Activated naive CD8-positive, alpha-beta T cell (primary cell): Measurements from ENCODE around the gene CDK5RAP3.
A peak's percentile ranks its signal among the peaks of the same experiment; 100 is the strongest.
"Not testable (repeated sequence)": the region's sequence is repeated elsewhere in the genome, so short reads cannot be mapped to it uniquely, and the experiment has no call there.

ENCODE experiments used
- H3K27ac Mint-ChIP-seq: one replicate; pipeline ENCODE4 v1.8.0; 2021; ENCODE audit warnings: mixed read lengths
- H3K27me3 Mint-ChIP-seq: one replicate; pipeline ENCODE4 v1.8.0; 2021; ENCODE audit warnings: mixed read lengths
- H3K36me3 Mint-ChIP-seq: one replicate; pipeline ENCODE4 v1.8.0; 2021; ENCODE audit warnings: mixed read lengths
- H3K4me1 Mint-ChIP-seq: one replicate; pipeline ENCODE4 v1.8.0; 2021; ENCODE audit warnings: low read depth, mixed read lengths
- H3K4me3 Mint-ChIP-seq: one replicate; pipeline ENCODE4 v1.8.0; 2021; ENCODE audit warnings: mild to moderate bottlenecking, mixed read lengths
- H3K9me3 Mint-ChIP-seq: one replicate; pipeline ENCODE4 v1.8.0; 2021; ENCODE audit warnings: low read depth, mixed read lengths

CDK5RAP3 gene

GRCh38 chr17:48012151-48012520 lies 41.2 kb downstream of the CDK5RAP3 start:
- Mint-ChIP-seq H3K4me1 (peaks cover 10% of the 10 kb centered on the region), H3K4me3 (peak overlapping the region; percentile 87), H3K27ac (no peak overlapping the region), H3K9me3 (no peaks in the 10 kb centered on the region), H3K27me3 (peaks cover 28% of the 10 kb centered on the region), H3K36me3 (no peaks in the 10 kb centered on the region)

GRCh38 chr17:48012654-48013053 lies 41.7 kb downstream of the CDK5RAP3 start:
- H3K27me3 Mint-ChIP-seq = peaks cover 26% of the 10 kb centered on the region
- no peaks in the 10 kb centered on the region for H3K9me3 Mint-ChIP-seq
- H3K4me3 Mint-ChIP-seq = peak overlapping the region; percentile 78
- peaks cover 12% of the 10 kb centered on the region for H3K4me1 Mint-ChIP-seq
- H3K27ac Mint-ChIP-seq = no peak overlapping the region
- H3K36me3 Mint-ChIP-seq = no peaks in the 10 kb centered on the region

- peaks cover 13% of the 10 kb centered on the region for H3K4me1 Mint-ChIP-seq
- H3K27ac Mint-ChIP-seq = no peak overlapping the region
- no peaks in the 10 kb centered on the region for H3K36me3 Mint-ChIP-seq
- no peaks in the 10 kb centered on the region for H3K9me3 Mint-ChIP-seq
- H3K4me3 Mint-ChIP-seq = no peak overlapping the region
- H3K27me3 Mint-ChIP-seq = peaks cover 26% of the 10 kb centered on the region
These were observed 43.1 kb downstream of the CDK5RAP3 start for GRCh38 chr17:48013876-48014594.

GRCh38 chr17:48014595-48015111 lies 43.7 kb downstream of the CDK5RAP3 start:
- H3K9me3 Mint-ChIP-seq = no peaks in the 10 kb centered on the region
- no peaks in the 10 kb centered on the region for H3K36me3 Mint-ChIP-seq
- H3K4me3 Mint-ChIP-seq = no peak overlapping the region
- peaks cover 26% of the 10 kb centered on the region for H3K27me3 Mint-ChIP-seq
- no peak overlapping the region for H3K27ac Mint-ChIP-seq
- H3K4me1 Mint-ChIP-seq = peaks cover 13% of the 10 kb centered on the region

GRCh38 chr17:48016112-48016511 lies 45.2 kb downstream of the CDK5RAP3 start:
- H3K4me1 Mint-ChIP-seq = peaks cover 13% of the 10 kb centered on the region
- H3K4me3 Mint-ChIP-seq = no peak overlapping the region
- H3K27ac Mint-ChIP-seq = no peak overlapping the region
- H3K9me3 Mint-ChIP-seq = no peaks in the 10 kb centered on the region
- peaks cover 23% of the 10 kb centered on the region for H3K27me3 Mint-ChIP-seq
- no peaks in the 10 kb centered on the region for H3K36me3 Mint-ChIP-seq

- not testable (repeated sequence) for H3K4me1 Mint-ChIP-seq, H3K4me3 Mint-ChIP-seq, H3K9me3 Mint-ChIP-seq, H3K36me3 Mint-ChIP-seq, H3K27ac Mint-ChIP-seq
- H3K27me3 Mint-ChIP-seq = peaks cover 21% of the 10 kb centered on the region
These were observed 46.9 kb downstream of the CDK5RAP3 start for GRCh38 chr17:48017817-48018158.

- Mint-ChIP-seq H3K27me3 (peaks cover 17% of the 10 kb centered on the region), H3K4me1 (peaks cover 28% of the 10 kb centered on the region), H3K27ac (no peak overlapping the region), H3K9me3 (no peaks in the 10 kb centered on the region), H3K36me3 (no peaks in the 10 kb centered on the region), H3K4me3 (no peak overlapping the region)
These were observed 51.0 kb downstream of the CDK5RAP3 start for GRCh38 chr17:48021934-48022333.

GRCh38 chr17:48022901-48023300 lies 52.0 kb downstream of the CDK5RAP3 start:
- H3K27ac Mint-ChIP-seq = no peak overlapping the region
- H3K27me3 Mint-ChIP-seq = peaks cover 17% of the 10 kb centered on the region
- H3K9me3 Mint-ChIP-seq = no peaks in the 10 kb centered on the region
- no peaks in the 10 kb centered on the region for H3K36me3 Mint-ChIP-seq
- H3K4me1 Mint-ChIP-seq = peaks cover 27% of the 10 kb centered on the region
- peak overlapping the region; percentile 33 for H3K4me3 Mint-ChIP-seq

GRCh38 chr17:48023400-48024148 lies 52.7 kb downstream of the CDK5RAP3 start:
- Mint-ChIP-seq H3K4me3 (peak overlapping the region; percentile 79), H3K4me1 (peaks cover 27% of the 10 kb centered on the region), H3K27ac (no peak overlapping the region)

GRCh38 chr17:48024149-48025039 lies 53.5 kb downstream of the CDK5RAP3 start:
- peak overlapping the region; percentile 56 for H3K27ac Mint-ChIP-seq
- peak overlapping the region; percentile 90 for H3K4me3 Mint-ChIP-seq
- H3K36me3 Mint-ChIP-seq = no peaks in the 10 kb centered on the region
- peaks cover 27% of the 10 kb centered on the region for H3K4me1 Mint-ChIP-seq
- peaks cover 19% of the 10 kb centered on the region for H3K27me3 Mint-ChIP-seq
- no peaks in the 10 kb centered on the region for H3K9me3 Mint-ChIP-seq

More at GRCh38 chr17:48023400-48024148, 52.7 kb downstream of the CDK5RAP3 start:
- no peaks in the 10 kb centered on the region for H3K9me3 Mint-ChIP-seq
- H3K36me3 Mint-ChIP-seq = no peaks in the 10 kb centered on the region
- H3K27me3 Mint-ChIP-seq = peaks cover 17% of the 10 kb centered on the region

- Mint-ChIP-seq H3K4me3 (peak overlapping the region; percentile 90), H3K9me3 (no peaks in the 10 kb centered on the region)
These were observed 54.4 kb downstream of the CDK5RAP3 start for GRCh38 chr17:48025040-48025903.

GRCh38 chr17:48025904-48026501 lies 55.1 kb downstream of the CDK5RAP3 start:
- H3K27me3 Mint-ChIP-seq = peaks cover 19% of the 10 kb centered on the region
- no peaks in the 10 kb centered on the region for H3K9me3 Mint-ChIP-seq
- no peaks in the 10 kb centered on the region for H3K36me3 Mint-ChIP-seq
- H3K4me1 Mint-ChIP-seq = peaks cover 27% of the 10 kb centered on the region
- peak overlapping the region; percentile 90 for H3K4me3 Mint-ChIP-seq
- H3K27ac Mint-ChIP-seq = no peak overlapping the region

More at GRCh38 chr17:48025040-48025903, 54.4 kb downstream of the CDK5RAP3 start:
- no peaks in the 10 kb centered on the region for H3K36me3 Mint-ChIP-seq
- peak overlapping the region; percentile 56 for H3K27ac Mint-ChIP-seq
- peaks cover 27% of the 10 kb centered on the region for H3K4me1 Mint-ChIP-seq
- H3K27me3 Mint-ChIP-seq = peaks cover 19% of the 10 kb centered on the region

- peaks cover 19% of the 10 kb centered on the region for H3K27me3 Mint-ChIP-seq
- H3K36me3 Mint-ChIP-seq = no peaks in the 10 kb centered on the region
- peak overlapping the region; percentile 53 for H3K4me3 Mint-ChIP-seq
- H3K4me1 Mint-ChIP-seq = peaks cover 27% of the 10 kb centered on the region
- no peak overlapping the region for H3K27ac Mint-ChIP-seq
- no peaks in the 10 kb centered on the region for H3K9me3 Mint-ChIP-seq
These were observed 55.8 kb downstream of the CDK5RAP3 start for GRCh38 chr17:48026502-48027321.
